CD14-positive monocyte (primary cell): ENCODE data around the gene VEGFC. TPM values are rescaled to one million over a fixed set of nuclear protein-coding genes. Genes with fewer than 3 reads are reported as not detected.

ENCODE experiments used
- DNase-seq, 3 donors: peaks; one replicate each; pipeline ENCODE4 v3.0.0-alpha.2; 2011 to 2022
- H2AFZ ChIP-seq: 2 replicates; pipeline ENCODE4 v1.6.0; 2012; ENCODE audit warnings: mild to moderate bottlenecking, low read depth, low read length, inconsistent platforms; ENCODE audit not compliant: insufficient read depth, poor library complexity, severe bottlenecking
- H3K27ac ChIP-seq, 2 donors: 1 replicate in 1 of 2; 2 replicates in 1 of 2; pipeline ENCODE4 v1.5.1; 2012 to 2013; ENCODE audit warnings: low read length in 2 of 2, control low read depth in 1 of 2, inconsistent platforms in 1 of 2, low read depth in 1 of 2, mild to moderate bottlenecking in 1 of 2
- H3K27me3 ChIP-seq, 2 donors: one replicate each; pipeline versions ENCODE4 v1.6.0 to v1.6.1; 2011 to 2013; ENCODE audit warnings: low read length in 2 of 2; ENCODE audit not compliant: control insufficient read depth in 2 of 2, insufficient read depth in 2 of 2
- H3K36me3 ChIP-seq, 2 donors: replicated peaks in 1 of 2; 1 replicate in 1 of 2; 2 replicates in 1 of 2; pipeline versions ENCODE4 v1.5.1 to v1.6.1; 2012 to 2013; ENCODE audit warnings: low read length in 2 of 2, control low read depth in 1 of 2, inconsistent platforms in 1 of 2, mild to moderate bottlenecking in 1 of 2; ENCODE audit not compliant: insufficient read depth in 2 of 2, control insufficient read depth in 1 of 2
- H3K4me1 ChIP-seq, 2 donors: 1 replicate in 1 of 2; 2 replicates in 1 of 2; pipeline versions ENCODE4 v1.5.1 to v1.6.1; 2012 to 2013; ENCODE audit warnings: low read length in 2 of 2, control low read depth in 1 of 2, inconsistent platforms in 1 of 2, mild to moderate bottlenecking in 1 of 2, moderate library complexity in 1 of 2; ENCODE audit not compliant: insufficient read depth in 2 of 2, control insufficient read depth in 1 of 2
- H3K4me2 ChIP-seq: replicated peaks from 2 replicates; pipeline ENCODE3; 2012; ENCODE audit warnings: low read length, moderate library complexity, mild to moderate bottlenecking; ENCODE audit not compliant: poor library complexity, severe bottlenecking; ENCODE audit errors: extremely low read depth
- H3K4me3 ChIP-seq, 3 experiments: fragments of 200-600 bp in 1 of 3; sonication (generic) in 1 of 3; replicated peaks in 1 of 3; 1 replicate in 2 of 3; 2 replicates in 1 of 3; pipeline ENCODE4 v1.5.1; 2011 to 2013; ENCODE audit warnings: low read length in 3 of 3, mild to moderate bottlenecking in 3 of 3, control low read depth in 2 of 3, low read depth in 2 of 3, inconsistent platforms in 1 of 3, moderate library complexity in 1 of 3
- H3K79me2 ChIP-seq: 2 replicates; pipeline ENCODE4 v1.6.0; 2012; ENCODE audit warnings: mild to moderate bottlenecking, control low read depth, inconsistent platforms, low read length, moderate library complexity; ENCODE audit not compliant: insufficient read depth
- H3K9ac ChIP-seq: 2 replicates; pipeline ENCODE4 v1.6.0; 2017; ENCODE audit warnings: low read length, mild to moderate bottlenecking; ENCODE audit not compliant: insufficient read depth, poor library complexity, severe bottlenecking
- H3K9me3 ChIP-seq, 2 donors: replicated peaks in 1 of 2; 1 replicate in 1 of 2; 2 replicates in 1 of 2; pipeline versions ENCODE4 v1.5.1 to v1.6.1; 2012 to 2013; ENCODE audit warnings: low read length in 2 of 2, control low read depth in 1 of 2; ENCODE audit not compliant: control insufficient read depth in 1 of 2, insufficient read depth in 1 of 2
- H4K20me1 ChIP-seq: 2 replicates; pipeline ENCODE4 v1.6.0; 2012; ENCODE audit warnings: mild to moderate bottlenecking, low read length, control low read depth, moderate library complexity; ENCODE audit not compliant: insufficient read depth
- H3K27ac Mint-ChIP-seq, 7 donors: one replicate each; pipeline ENCODE4 v1.8.0; 2020; ENCODE audit warnings: mild to moderate bottlenecking in 7 of 7, mixed read lengths in 7 of 7, moderate library complexity in 6 of 7, inconsistent platforms in 2 of 7
- H3K27me3 Mint-ChIP-seq, 3 donors: one replicate each; pipeline ENCODE4 v1.8.0; 2021 to 2022; ENCODE audit warnings: low read depth in 3 of 3, mild to moderate bottlenecking in 3 of 3, mixed read lengths in 3 of 3, moderate library complexity in 3 of 3, inconsistent platforms in 1 of 3
- H3K36me3 Mint-ChIP-seq, 2 donors: one replicate each; pipeline ENCODE4 v1.8.0; 2020; ENCODE audit warnings: mixed read lengths in 2 of 2, inconsistent platforms in 1 of 2, mild to moderate bottlenecking in 1 of 2
- H3K4me1 Mint-ChIP-seq: one replicate; pipeline ENCODE4 v1.8.0; 2020; ENCODE audit warnings: mild to moderate bottlenecking, mixed read lengths
- H3K4me3 Mint-ChIP-seq, 2 donors: one replicate each; pipeline ENCODE4 v1.8.0; 2020; ENCODE audit warnings: mild to moderate bottlenecking in 2 of 2, mixed read lengths in 2 of 2, moderate library complexity in 1 of 2
- H3K9me3 Mint-ChIP-seq, 7 donors: one replicate each; pipeline ENCODE4 v1.8.0; 2020 to 2022; ENCODE audit warnings: mixed read lengths in 7 of 7, mild to moderate bottlenecking in 6 of 7, moderate library complexity in 6 of 7, inconsistent platforms in 2 of 7
- WGBS: methylation state at CpG from one replicate; pipeline ENCODE4 v1.1.5; 2013; ENCODE audit warnings: missing lambda C conversion rate; ENCODE audit not compliant: insufficient coverage; 5-methylcytosine and 5-hydroxymethylcytosine counted together
- intact Hi-C, 2 donors: fragments of 100-400 bp; cut with micrococcal nuclease; formaldehyde crosslinking; loops; one replicate each; pipeline versions ENCODE4 v1.15.0 to v1.15.1; 2023
- polyA plus RNA-seq, 3 donors: library from polyadenylated mRNA; depleted of rRNA in 1 of 3; unstranded in 2 of 3; stranded (reverse) in 1 of 3; fragments of 300-500 nt in 2 of 3; fragments of >200 nt in 1 of 3; fragmentation: Illumina TruSeq in 2 of 3; gene quantifications; 1 replicate in 2 of 3; 2 replicates in 1 of 3; pipeline ENCODE4 v1.2.3, GENCODE V29; 2012 to 2021
- TF ChIP-seq, protein P1 (sequence below): fragments of 200-600 bp; IDR thresholded peaks from one replicate; pipeline ENCODE4 v1.8.0; 2022; ENCODE audit warnings: antibody characterized with exemption, mild to moderate bottlenecking

The VEGFC gene
- polyA plus RNA-seq, 3 donors = not detected

DNA sequence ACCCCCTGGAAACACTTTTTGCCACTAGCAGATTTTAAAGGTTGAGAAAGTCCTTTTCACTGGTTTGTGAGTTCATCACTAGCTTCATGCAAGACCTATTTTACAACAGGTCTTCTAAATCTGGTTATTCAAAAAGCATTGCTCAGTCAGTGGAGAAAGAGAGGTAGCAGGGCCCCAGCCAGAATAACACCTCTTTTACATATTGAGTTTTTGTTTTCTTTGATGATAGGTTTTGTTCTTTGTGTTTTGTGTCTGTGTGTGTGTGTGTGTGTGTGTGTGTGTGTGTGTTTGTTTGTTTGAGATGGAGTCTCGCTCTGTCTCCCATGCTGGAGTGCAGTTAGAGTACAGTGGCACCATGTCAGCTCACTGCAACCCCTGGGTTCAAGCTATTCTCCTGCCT, 2.7 kb upstream of the VEGFC start:
- H3K9me3 Mint-ChIP-seq = peaks cover 0 to 6% (median 0%) of the 10 kb centered on the region in 7 donors
- H3K36me3 Mint-ChIP-seq = no peaks in the 10 kb centered on the region

DNA sequence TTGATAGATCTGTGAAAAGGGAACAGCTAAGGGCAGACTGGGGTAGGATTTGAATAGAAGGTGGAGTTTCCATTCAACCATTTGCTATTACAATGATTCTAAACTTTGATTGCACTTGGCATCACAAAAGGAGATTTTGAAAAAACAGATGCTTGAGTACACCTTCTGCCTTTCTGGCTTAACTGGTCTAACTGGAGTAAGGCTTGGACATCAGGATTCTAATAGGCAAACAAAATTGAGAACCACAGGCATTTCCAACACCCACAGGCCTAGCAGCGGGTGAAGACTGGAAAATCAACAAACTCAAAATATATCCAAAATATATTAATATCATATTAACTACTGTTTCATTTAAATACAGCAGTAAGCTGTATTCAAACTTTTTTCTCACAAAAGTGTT, 1.9 kb upstream of the VEGFC start:
- H3K27ac ChIP-seq = no peak overlapping the region
- Mint-ChIP-seq H3K27ac (no peak overlapping the region), H3K36me3 (no peaks in the 10 kb centered on the region), H3K9me3 (peaks cover 0 to 6% (median 0%) of the 10 kb centered on the region in 7 donors), H3K27me3 (peaks cover 36 to 56% (median 42%) of the 10 kb centered on the region in 3 donors), H3K4me1 (peaks cover 8% of the 10 kb centered on the region), H3K4me3 (peak overlapping the region in 1 of 2 donors; percentile 59)
- H4K20me1 ChIP-seq = no peaks in the 10 kb centered on the region
- no CpG with 5 or more reads among the region's 1 CpG for WGBS
- no peaks in the 10 kb centered on the region for H3K36me3 ChIP-seq
- no peak overlapping the region for H3K9ac ChIP-seq
- intact Hi-C loops = no loop called here
- TF ChIP-seq, protein P1, sequence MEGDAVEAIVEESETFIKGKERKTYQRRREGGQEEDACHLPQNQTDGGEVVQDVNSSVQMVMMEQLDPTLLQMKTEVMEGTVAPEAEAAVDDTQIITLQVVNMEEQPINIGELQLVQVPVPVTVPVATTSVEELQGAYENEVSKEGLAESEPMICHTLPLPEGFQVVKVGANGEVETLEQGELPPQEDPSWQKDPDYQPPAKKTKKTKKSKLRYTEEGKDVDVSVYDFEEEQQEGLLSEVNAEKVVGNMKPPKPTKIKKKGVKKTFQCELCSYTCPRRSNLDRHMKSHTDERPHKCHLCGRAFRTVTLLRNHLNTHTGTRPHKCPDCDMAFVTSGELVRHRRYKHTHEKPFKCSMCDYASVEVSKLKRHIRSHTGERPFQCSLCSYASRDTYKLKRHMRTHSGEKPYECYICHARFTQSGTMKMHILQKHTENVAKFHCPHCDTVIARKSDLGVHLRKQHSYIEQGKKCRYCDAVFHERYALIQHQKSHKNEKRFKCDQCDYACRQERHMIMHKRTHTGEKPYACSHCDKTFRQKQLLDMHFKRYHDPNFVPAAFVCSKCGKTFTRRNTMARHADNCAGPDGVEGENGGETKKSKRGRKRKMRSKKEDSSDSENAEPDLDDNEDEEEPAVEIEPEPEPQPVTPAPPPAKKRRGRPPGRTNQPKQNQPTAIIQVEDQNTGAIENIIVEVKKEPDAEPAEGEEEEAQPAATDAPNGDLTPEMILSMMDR = no peak
- H3K79me2 ChIP-seq = no peaks in the 10 kb centered on the region
- H3K4me1 ChIP-seq = no peaks in the 10 kb centered on the region
- no peak for DNase-seq
- H2AFZ ChIP-seq = no peak overlapping the region
- no peak overlapping the region for H3K4me2 ChIP-seq
- no peak overlapping the region for H3K4me3 ChIP-seq
- H3K9me3 ChIP-seq = peaks cover 0 to 13% of the 10 kb centered on the region in 2 donors
- H3K27me3 ChIP-seq = peaks cover 43 to 52% of the 10 kb centered on the region in 2 donors

More for the DNA sequence above, 2.7 kb upstream of the VEGFC start:
- Mint-ChIP-seq H3K4me3 (peak overlapping the region in 1 of 2 donors; percentile 9), H3K27me3 (peaks cover 33 to 50% (median 40%) of the 10 kb centered on the region in 3 donors), H3K27ac (peak overlapping the region in 1 of 7 donors; percentile 41), H3K4me1 (peaks cover 8% of the 10 kb centered on the region)
- intact Hi-C loops = no loop called here
- Histone ChIP-seq H3K27me3 (peaks cover 36 to 45% of the 10 kb centered on the region in 2 donors), H3K4me1 (no peaks in the 10 kb centered on the region), H3K4me2 (no peak overlapping the region), H4K20me1 (no peaks in the 10 kb centered on the region), H3K9ac (no peak overlapping the region), H3K27ac (no peak overlapping the region), H3K4me3 (no peak overlapping the region), H3K36me3 (no peaks in the 10 kb centered on the region), H3K9me3 (peaks cover 0 to 13% of the 10 kb centered on the region in 2 donors), H2AFZ (no peak overlapping the region), H3K79me2 (no peaks in the 10 kb centered on the region)
- DNase-seq = no peak
- TF ChIP-seq, protein P1 = no peak
- WGBS = no CpG with 5 or more reads among the region's 1 CpG
